Tibial nerve (tissue), 4 donors: ENCODE results near the gene ABCC12.

Source experiments
- CTCF ChIP-seq, 5 experiments: fragments of 200-600 bp in 3 of 5; fragments of 450-650 bp in 2 of 5; sonication (generic) in 3 of 5; IDR thresholded peaks; one replicate each; pipeline ENCODE4 v1.5.1; 2016 to 2019; ENCODE audit warnings: antibody characterized with exemption in 5 of 5, mild to moderate bottlenecking in 3 of 5, moderate library complexity in 2 of 5
- EP300 ChIP-seq, 2 donors: sonication (generic); formaldehyde crosslinking; IDR thresholded peaks; one replicate each; pipeline ENCODE4 v1.6.1; 2017; ENCODE audit warnings: antibody characterized with exemption in 2 of 2, mild to moderate bottlenecking in 1 of 2
- POLR2A ChIP-seq, 2 donors: fragments of 450-650 bp; IDR thresholded peaks; one replicate each; pipeline ENCODE4 v1.6.1; 2017; ENCODE audit warnings: antibody characterized with exemption in 2 of 2, mild to moderate bottlenecking in 2 of 2, moderate library complexity in 2 of 2

- TF ChIP-seq POLR2A (IDR thresholded peaks at IDR 0.05), result no peak
- TF ChIP-seq CTCF (IDR thresholded peaks at IDR 0.05), result no peak
- TF ChIP-seq EP300 (IDR thresholded peaks at IDR 0.05), result no peak
Measured at GRCh38 chr16:48172682-48173081, 16.9 kb upstream of the ABCC12 start.
